MCF 10A (cell line): Measurements from ENCODE around the gene OR2T27. TPM values are rescaled to one million over a fixed set of nuclear protein-coding genes. Genes with fewer than 3 reads are reported as not detected.
"Not testable (repeated sequence)": the region's sequence is repeated elsewhere in the genome, so short reads cannot be mapped to it uniquely, and the experiment has no call there.

ENCODE experiments used
- BruUV-seq: library from RNA; stranded (reverse); fragments of 400-500 nt; replicated peaks from 2 replicates; lab custom pipeline; 2021; lab: Mats Ljungman, UMichigan
- CTCF ChIA-PET: fragments of 300-600 bp; sonication (Branson Sonifier 250); formaldehyde crosslinking; extraction: SDS; loops from one replicate; lab custom pipeline; 2021; ENCODE audit warnings: antibody characterized with exemption, inconsistent platforms; lab: Yijun Ruan, JAX
- POLR2A ChIA-PET: fragments of 300-600, 350-650 bp; sonication (Branson Sonifier 250); formaldehyde crosslinking; extraction: SDS; loops from one replicate; lab custom pipeline; 2020; ENCODE audit warnings: antibody characterized with exemption, inconsistent platforms; lab: Yijun Ruan, JAX
- DNase-seq: peaks from one replicate; pipeline ENCODE4 v3.0.0-alpha.2; 2018; ENCODE audit not compliant: unreplicated experiment
- H3K27ac Mint-ChIP-seq: one replicate; pipeline ENCODE4 v1.8.0; 2022; ENCODE audit warnings: mild to moderate bottlenecking, low read depth, mixed read lengths; ENCODE audit not compliant: unreplicated experiment
- H3K27me3 Mint-ChIP-seq: one replicate; pipeline ENCODE4 v1.8.0; 2022; ENCODE audit warnings: mixed read lengths; ENCODE audit not compliant: insufficient read depth, unreplicated experiment
- H3K36me3 Mint-ChIP-seq: one replicate; pipeline ENCODE4 v1.8.0; 2022; ENCODE audit warnings: mild to moderate bottlenecking, moderate library complexity, mixed read lengths; ENCODE audit not compliant: insufficient read depth, unreplicated experiment
- H3K4me1 Mint-ChIP-seq: one replicate; pipeline ENCODE4 v1.8.0; 2022; ENCODE audit warnings: mixed read lengths; ENCODE audit not compliant: insufficient read depth, unreplicated experiment
- H3K4me3 Mint-ChIP-seq: one replicate; pipeline ENCODE4 v1.8.0; 2022; ENCODE audit warnings: mild to moderate bottlenecking, moderate library complexity, mixed read lengths; ENCODE audit not compliant: unreplicated experiment
- H3K9me3 Mint-ChIP-seq: one replicate; pipeline ENCODE4 v1.8.0; 2022; ENCODE audit warnings: mixed read lengths; ENCODE audit not compliant: unreplicated experiment
- CTCF ChIP-seq: fragments of 200-600 bp; IDR thresholded peaks from one replicate; pipeline ENCODE4 v1.8.0; 2022; ENCODE audit warnings: antibody characterized with exemption, mild to moderate bottlenecking; ENCODE audit not compliant: unreplicated experiment
- intact Hi-C: fragments of 100-400 bp; cut with micrococcal nuclease; formaldehyde crosslinking; loops from 2 replicates; pipeline ENCODE4 v1.14.1; 2022
- total RNA-seq: library from RNA; stranded (reverse); gene quantifications from 2 replicates; pipeline ENCODE4 v1.2.3, GENCODE V29; 2022

The OR2T27 gene
- total RNA-seq, 1 experiment from 2014 or later, result not detected

GRCh38 chr1:248686815-248687214 is 31.5 kb upstream of the OR2T27 start:
- H3K9me3 Mint-ChIP-seq, result peaks cover 11% of the 10 kb centered on the region
- ChIA-PET CTCF (interaction anchor here (0.8 to 3.0 kb wide), 5 partner anchors 8 to 443 kb away, joined by 3 to 23 read pairs (median 6); no protein-coding TSS in a partner anchor), POLR2A (no interaction called here)
- peak; percentile 38 for DNase-seq
- H3K27me3 Mint-ChIP-seq, result no peaks in the 10 kb centered on the region
- no peaks in the 10 kb centered on the region for H3K36me3 Mint-ChIP-seq
- peaks cover 18% of the 10 kb centered on the region for H3K4me1 Mint-ChIP-seq
- no peak overlapping the region for H3K4me3 Mint-ChIP-seq
- peak overlapping the region; percentile 0 for H3K27ac Mint-ChIP-seq
- TF ChIP-seq CTCF, result peak; percentile 81
- intact Hi-C loops, result loop anchor here (1.0 to 2.0 kb wide), 3 partner anchors 65 to 444 kb away; no protein-coding TSS in a partner anchor
- no TSS peak for BruUV-seq

GRCh38 chr1:248681651-248682050 is 26.3 kb upstream of the OR2T27 start:
- Mint-ChIP-seq H3K27me3 (no peaks in the 10 kb centered on the region), H3K36me3 (no peaks in the 10 kb centered on the region), H3K4me1 (peaks cover under 1% of the 10 kb centered on the region), H3K4me3 (no peak overlapping the region), H3K9me3 (no peaks in the 10 kb centered on the region), H3K27ac (no peak overlapping the region)
- ChIA-PET POLR2A (interaction anchor here (1.1 kb wide), 1 partner anchor 282 kb away, joined by 3 read pairs; no protein-coding TSS in a partner anchor), CTCF (interaction anchor here (0.5 to 1.4 kb wide), 5 partner anchors 12 to 1630 kb away, joined by 3 to 5 read pairs (median 3); no protein-coding TSS in a partner anchor)
- BruUV-seq, result no TSS peak
- DNase-seq, result no peak
- intact Hi-C loops, result no loop called here
- no peak for TF ChIP-seq CTCF

GRCh38 chr1:248670003-248670402 is 14.7 kb upstream of the OR2T27 start:
- H3K27me3 Mint-ChIP-seq, result no peaks in the 10 kb centered on the region
- no peak for TF ChIP-seq CTCF
- H3K4me1 Mint-ChIP-seq, result no peaks in the 10 kb centered on the region
- POLR2A ChIA-PET, result no interaction called here
- peaks cover 23% of the 10 kb centered on the region for H3K9me3 Mint-ChIP-seq
- BruUV-seq, result no TSS peak
- CTCF ChIA-PET, result interaction anchor here (0.6 kb wide), 1 partner anchor 236 kb away, joined by 3 read pairs; no protein-coding TSS in a partner anchor
- peak; percentile 27 for DNase-seq
- intact Hi-C loops, result no loop called here
- H3K27ac Mint-ChIP-seq, result no peak overlapping the region
- no peaks in the 10 kb centered on the region for H3K36me3 Mint-ChIP-seq
- H3K4me3 Mint-ChIP-seq, result no peak overlapping the region

- H3K36me3 Mint-ChIP-seq, H3K27ac Mint-ChIP-seq, BruUV-seq, H3K27me3 Mint-ChIP-seq, DNase-seq, H3K4me3 Mint-ChIP-seq, intact Hi-C loops, H3K4me1 Mint-ChIP-seq: not testable (repeated sequence)
- ChIA-PET CTCF (interaction anchor here (0.6 kb wide), 1 partner anchor 142 kb away, joined by 3 read pairs; no protein-coding TSS in a partner anchor), POLR2A (interaction anchor here (0.6 kb wide), 2 partner anchors 37 to 41 kb away, joined by 3 to 4 read pairs; no protein-coding TSS in a partner anchor)
- peaks cover 23% of the 10 kb centered on the region for H3K9me3 Mint-ChIP-seq
These were observed 8.4 kb upstream of the OR2T27 start for GRCh38 chr1:248663453-248664328.

- intact Hi-C loops, H3K4me3 Mint-ChIP-seq, H3K4me1 Mint-ChIP-seq, BruUV-seq, H3K27me3 Mint-ChIP-seq, CTCF ChIA-PET, H3K27ac Mint-ChIP-seq, H3K36me3 Mint-ChIP-seq, POLR2A ChIA-PET, DNase-seq: not testable (repeated sequence)
- H3K9me3 Mint-ChIP-seq, result peaks cover 11% of the 10 kb centered on the region
These were observed 1.5 kb upstream of the OR2T27 start for GRCh38 chr1:248656797-248657196.

GRCh38 chr1:248648770-248649536 is 6.4 kb downstream of the OR2T27 start:
- not testable (repeated sequence) for BruUV-seq, H3K36me3 Mint-ChIP-seq

More at GRCh38 chr1:248648770-248649536, 6.4 kb downstream of the OR2T27 start:
- intact Hi-C loops, H3K4me3 Mint-ChIP-seq, H3K27me3 Mint-ChIP-seq, CTCF ChIA-PET, DNase-seq, H3K9me3 Mint-ChIP-seq, POLR2A ChIA-PET, H3K4me1 Mint-ChIP-seq, H3K27ac Mint-ChIP-seq: not testable (repeated sequence)
